ENCODE measurements around the gene TNKS2.
A peak's percentile ranks its signal among the peaks of the same experiment; 100 is the strongest.
"Not testable (repeated sequence)": the region's sequence is repeated elsewhere in the genome, so short reads cannot be mapped to it uniquely, and the experiment has no call there.

TNKS2 gene

GRCh38 chr10:91797874-91798648 lies at the start of gene TNKS2:
TSS of gene TNKS2 (plus strand) at chr10:91798426. CDS start at chr10:91798691, 265 bp downstream.
- DNase-seq = peak; percentile 93 to 95

- DNase-seq = not testable (repeated sequence)
Measured at GRCh38 chr10:91749592-91749991, 48.6 kb upstream of the TNKS2 start.

- no peak for DNase-seq
Measured at GRCh38 chr10:91756286-91756685, 41.9 kb upstream of the TNKS2 start.

GRCh38 chr10:91758303-91759146 lies 39.7 kb upstream of the TNKS2 start:
- DNase-seq = peak in 1 of 2 donors; percentile 68

GRCh38 chr10:91759581-91759986 lies 38.6 kb upstream of the TNKS2 start:
- DNase-seq = no peak

GRCh38 chr10:91761721-91762120 lies 36.5 kb upstream of the TNKS2 start:
- no peak for DNase-seq

- DNase-seq = no peak
Measured at GRCh38 chr10:91762878-91763277, 35.3 kb upstream of the TNKS2 start.

- DNase-seq = no peak
Measured at GRCh38 chr10:91766676-91767075, 31.6 kb upstream of the TNKS2 start.

GRCh38 chr10:91768123-91768522 lies 30.1 kb upstream of the TNKS2 start:
- no peak for DNase-seq

GRCh38 chr10:91771907-91772306 lies 26.3 kb upstream of the TNKS2 start:
- DNase-seq = no peak

- no peak for DNase-seq
Measured at GRCh38 chr10:91772461-91772860, 25.8 kb upstream of the TNKS2 start.

- no peak for DNase-seq
Measured at GRCh38 chr10:91772869-91773268, 25.4 kb upstream of the TNKS2 start.

GRCh38 chr10:91774571-91774970 lies 23.7 kb upstream of the TNKS2 start:
- no peak for DNase-seq

GRCh38 chr10:91775731-91776130 lies 22.5 kb upstream of the TNKS2 start:
- no peak for DNase-seq

- no peak for DNase-seq
Measured at GRCh38 chr10:91776266-91776665, 22.0 kb upstream of the TNKS2 start.

- DNase-seq = no peak
Measured at GRCh38 chr10:91778485-91778884, 19.7 kb upstream of the TNKS2 start.

GRCh38 chr10:91779011-91779605 lies 19.1 kb upstream of the TNKS2 start:
- no peak for DNase-seq

GRCh38 chr10:91782539-91782938 lies 15.7 kb upstream of the TNKS2 start:
- DNase-seq = no peak

GRCh38 chr10:91785830-91786229 lies 12.4 kb upstream of the TNKS2 start:
- no peak for DNase-seq

GRCh38 chr10:91787258-91787657 lies 11.0 kb upstream of the TNKS2 start:
- DNase-seq = no peak

- no peak for DNase-seq
Measured at GRCh38 chr10:91787810-91788209, 10.4 kb upstream of the TNKS2 start.

- no peak for DNase-seq
Measured at GRCh38 chr10:91788527-91788926, 9.7 kb upstream of the TNKS2 start.

GRCh38 chr10:91796331-91797047 lies 1.7 kb upstream of the TNKS2 start:
- DNase-seq = peak; percentile 50 to 65

All from CD4-positive, alpha-beta T cell treated with Interferon alpha-2 for 1 hour (primary cell).